Measurements from ENCODE around the gene PRDX3.
"Not testable (repeated sequence)": the region's sequence is repeated elsewhere in the genome, so short reads cannot be mapped to it uniquely, and the experiment has no call there.

PRDX3 gene

GRCh38 chr10:119161680-119162451, 16.7 kb downstream of the PRDX3 start:
- no peak for DNase-seq

- DNase-seq, result no peak
These were observed 19.3 kb downstream of the PRDX3 start for GRCh38 chr10:119159332-119159731.

DNA sequence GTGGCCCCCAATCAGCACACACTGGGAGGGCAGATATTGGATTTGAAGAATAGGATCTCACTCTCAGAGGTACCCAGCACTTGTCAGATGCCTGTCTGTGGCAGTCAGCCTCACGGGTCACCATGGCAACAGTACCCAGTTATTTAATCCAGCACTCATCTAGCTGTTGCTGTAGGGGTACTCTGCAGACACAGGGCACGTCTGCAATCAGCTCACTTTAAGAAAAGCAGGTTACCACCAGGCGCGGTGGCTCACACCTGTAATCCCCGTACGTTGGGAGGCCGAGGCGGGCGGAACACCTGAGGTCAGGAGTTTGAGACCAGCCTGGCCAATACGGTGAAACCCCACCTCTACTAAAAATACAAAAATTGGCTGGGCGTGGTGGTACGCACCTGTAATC, 25.0 kb downstream of the PRDX3 start:
- DNase-seq, result no peak

GRCh38 chr10:119153041-119153440, 25.6 kb downstream of the PRDX3 start:
- DNase-seq, result no peak

GRCh38 chr10:119151601-119152000, 27.0 kb downstream of the PRDX3 start:
- not testable (repeated sequence) for DNase-seq

- no peak for DNase-seq
These were observed 28.9 kb downstream of the PRDX3 start for GRCh38 chr10:119149729-119150128.

DNA sequence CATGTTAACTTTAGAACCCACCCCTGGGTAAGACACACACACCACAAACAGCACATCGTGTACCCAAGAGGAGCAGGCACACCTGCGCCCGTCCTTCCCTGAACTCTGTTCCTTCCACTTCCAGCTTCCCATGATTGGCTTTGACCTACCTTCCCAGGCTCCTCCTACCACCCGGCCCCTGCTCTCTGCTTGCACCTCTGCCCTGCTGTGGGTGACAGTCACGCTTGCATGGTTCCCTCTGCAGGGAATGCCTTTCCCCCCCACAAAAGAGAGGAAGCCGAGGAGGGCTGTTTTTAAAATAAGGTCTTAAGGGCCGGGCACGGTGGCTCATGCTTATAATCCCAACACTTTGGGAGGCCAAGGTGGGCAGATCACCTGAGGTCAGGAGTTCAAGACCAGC, 29.5 kb downstream of the PRDX3 start:
- DNase-seq, result no peak

GRCh38 chr10:119143657-119144056, 35.0 kb downstream of the PRDX3 start:
- no peak for DNase-seq

DNA sequence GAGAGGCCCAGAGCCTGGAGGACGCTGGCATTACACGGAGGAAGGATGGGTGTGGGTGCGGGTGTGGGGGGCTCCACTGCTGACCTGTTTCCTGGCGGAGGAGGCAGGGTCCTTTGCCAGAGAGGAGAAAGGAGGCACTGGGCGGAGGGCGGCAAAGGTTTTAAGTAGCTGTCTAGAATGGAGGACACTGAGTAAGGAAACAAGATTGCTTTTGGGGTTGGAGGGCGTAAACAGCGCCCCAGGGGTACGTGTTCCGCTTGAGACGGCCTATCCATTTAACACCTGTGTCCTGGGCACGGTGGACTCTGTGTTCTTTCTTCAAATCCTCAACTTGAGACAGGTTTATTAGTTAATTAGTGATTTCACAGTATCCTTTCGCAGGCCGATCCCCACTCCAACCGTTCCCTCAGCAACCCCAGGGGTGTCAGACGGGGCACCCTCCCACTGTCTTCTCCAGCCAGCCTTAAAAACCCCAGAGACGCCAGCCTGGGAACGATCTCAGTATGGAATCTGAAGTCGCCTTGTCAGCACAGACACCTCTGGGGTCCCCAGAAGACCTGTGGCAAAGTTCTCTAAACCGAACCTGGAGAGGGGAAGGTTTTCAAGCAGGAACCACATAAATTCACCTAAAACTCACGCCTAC, 37.9 kb downstream of the PRDX3 start:
- no peak for DNase-seq

GRCh38 chr10:119139464-119140067, 39.0 kb downstream of the PRDX3 start:
- peak; percentile 51 for DNase-seq

- DNase-seq, result no peak
These were observed 40.0 kb downstream of the PRDX3 start for GRCh38 chr10:119138346-119139306.

DNA sequence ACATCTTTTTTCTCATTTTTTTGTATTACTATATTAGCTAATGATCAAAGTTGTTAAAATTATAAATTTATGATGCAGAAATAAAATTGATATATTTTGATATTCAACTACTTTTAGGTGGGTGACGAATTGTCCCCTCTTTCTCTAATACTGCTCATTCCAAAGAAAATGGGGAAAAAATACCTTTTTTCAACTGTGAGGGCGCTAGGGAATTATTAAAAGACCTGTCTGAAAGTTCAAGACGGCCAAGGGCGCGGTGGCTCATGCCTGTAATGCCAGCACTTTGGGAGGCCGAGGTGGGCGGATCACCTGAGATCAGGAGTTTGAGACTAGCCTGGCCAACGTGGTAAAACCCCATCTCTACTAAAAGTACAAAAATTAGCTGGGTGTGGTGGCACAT, 40.7 kb downstream of the PRDX3 start:
- DNase-seq, result not testable (repeated sequence)

DNA sequence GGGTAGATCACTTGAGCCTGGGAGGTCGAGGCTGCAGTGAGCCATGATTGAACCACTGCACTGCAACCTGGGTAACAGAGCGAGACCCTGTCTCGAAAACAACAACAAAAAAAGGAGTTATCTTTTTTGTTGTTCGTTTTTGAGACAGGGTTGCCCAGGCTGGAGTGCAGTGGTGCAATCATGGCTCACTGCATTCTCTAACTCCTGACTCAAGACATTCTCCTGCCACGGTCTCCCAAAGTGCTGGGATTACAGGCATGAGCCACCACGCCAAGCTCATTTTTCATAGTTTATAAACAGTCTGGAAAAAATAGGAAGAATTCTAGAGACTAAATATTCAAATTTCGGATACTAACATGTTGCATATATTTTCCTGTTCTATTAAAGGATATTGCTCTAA, 42.5 kb downstream of the PRDX3 start:
- DNase-seq, result no peak

- DNase-seq, result no peak
These were observed 43.1 kb downstream of the PRDX3 start for GRCh38 chr10:119135513-119135881.

DNA sequence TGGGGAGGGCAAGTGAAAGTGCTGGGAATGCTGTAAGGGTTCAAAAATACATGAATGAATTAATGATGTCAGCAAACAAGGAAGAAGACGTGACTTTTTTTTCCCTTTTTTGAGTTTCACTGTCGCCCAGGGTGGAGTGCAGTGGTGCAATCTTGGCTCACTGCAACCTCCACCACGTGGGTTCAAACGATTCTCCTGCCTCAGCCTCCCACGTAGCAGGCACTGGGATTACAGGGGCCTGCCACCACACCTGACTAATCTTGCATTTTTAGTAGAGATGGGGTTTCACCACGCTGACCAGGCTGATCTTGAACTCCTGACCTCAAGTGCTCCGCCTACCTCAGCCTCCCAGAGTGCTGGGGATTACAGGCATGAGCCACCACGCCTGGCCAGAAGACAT, 44.7 kb downstream of the PRDX3 start:
- no peak for DNase-seq

GRCh38 chr10:119132521-119133345, 45.9 kb downstream of the PRDX3 start:
- no peak for DNase-seq

DNA sequence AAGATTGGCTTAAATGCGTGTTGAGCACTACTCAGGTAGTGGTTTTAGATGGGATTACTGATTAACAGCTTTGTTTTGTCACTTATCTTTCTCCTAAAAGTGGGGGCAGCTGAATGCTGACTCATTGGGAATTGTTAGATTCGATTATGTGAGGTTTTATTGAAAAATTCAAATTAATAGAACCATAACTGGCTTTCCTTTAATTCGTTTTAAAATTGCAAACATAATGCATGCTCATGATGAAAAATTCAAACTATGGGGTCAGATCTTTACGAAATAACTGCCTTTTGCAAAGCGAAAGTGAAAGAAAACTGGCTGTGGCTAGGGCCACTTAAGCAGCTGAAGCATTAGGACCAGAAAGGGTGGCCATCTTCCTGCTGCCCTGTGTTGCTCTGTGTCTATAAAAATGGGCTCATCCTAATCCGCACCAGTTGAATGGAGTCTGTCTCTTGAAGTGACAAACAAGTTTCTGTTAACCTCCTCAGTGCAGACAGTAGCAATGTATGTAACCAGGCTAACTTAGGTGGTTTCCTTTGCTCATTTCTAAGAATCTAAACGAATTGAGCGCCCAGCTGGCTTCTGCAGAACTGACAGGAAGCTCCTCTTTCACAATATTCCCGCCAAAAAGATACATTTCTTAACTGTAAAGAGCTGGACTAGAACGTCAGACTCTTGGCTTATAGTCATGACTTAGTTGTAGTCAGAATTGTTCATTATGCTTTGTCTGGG, 46.9 kb downstream of the PRDX3 start:
- DNase-seq, result peak; percentile 11

GRCh38 chr10:119129721-119130120, 48.9 kb downstream of the PRDX3 start:
- DNase-seq, result no peak

DNA sequence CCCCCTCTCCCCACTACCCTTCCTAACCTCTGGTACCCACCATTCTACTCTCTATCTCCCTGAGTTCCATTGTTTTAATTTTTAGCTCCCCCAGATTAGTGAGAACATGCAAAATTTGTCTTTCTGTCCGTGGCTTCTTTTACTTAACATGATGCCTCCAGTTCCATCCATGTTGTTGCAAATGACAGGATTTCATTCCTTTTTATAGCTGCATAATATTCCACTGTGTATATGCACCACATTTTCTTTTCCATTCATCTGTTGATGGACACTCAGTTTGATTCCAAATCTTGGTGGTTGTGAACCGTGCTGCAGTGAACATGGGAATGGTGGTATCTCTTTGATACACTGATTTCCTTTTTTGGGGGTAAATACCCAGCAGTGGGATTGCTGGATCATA, 52.7 kb downstream of the PRDX3 start:
- DNase-seq, result no peak

- no peak for DNase-seq
These were observed 57.7 kb downstream of the PRDX3 start for GRCh38 chr10:119120875-119121274.

DNA sequence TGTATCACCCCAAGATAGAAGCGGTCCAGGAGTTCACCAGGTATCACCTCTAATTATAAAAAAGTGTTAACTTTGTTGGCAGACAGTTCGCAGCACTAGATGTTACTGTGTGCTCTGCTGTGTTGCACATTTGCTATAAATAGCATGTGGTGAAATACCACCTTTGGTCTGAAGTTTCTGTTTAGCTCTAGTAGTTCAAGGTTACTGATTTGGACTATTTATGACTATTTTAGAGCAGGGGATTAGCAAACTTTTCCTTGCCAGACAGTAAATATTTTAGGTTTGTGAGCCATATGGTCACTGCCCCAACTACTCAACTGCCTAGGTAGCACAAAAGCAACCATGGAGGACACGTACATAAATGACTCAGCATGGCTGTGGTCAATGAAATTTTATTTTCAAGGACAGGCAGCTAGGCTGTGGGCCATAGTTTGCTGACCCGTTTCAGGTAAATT, 58.2 kb downstream of the PRDX3 start:
- no peak for DNase-seq
